Activated naive CD4-positive, alpha-beta T cell treated with anti-CD3 and anti-CD28 coated beads, Interleukin-2, amount 50 U/mL, for 16 hours (primary cell): ENCODE data around the gene ADAMTS14.
"Not testable (repeated sequence)": the region's sequence is repeated elsewhere in the genome, so short reads cannot be mapped to it uniquely, and the experiment has no call there.

ENCODE experiments used
- DNase-seq: peaks from one replicate; pipeline ENCODE4 v3.0.0-alpha.2; 2020

Gene ADAMTS14

GRCh38 chr10:70753841-70754621 lies 81.7 kb downstream of the ADAMTS14 start:
- DNase-seq, result no peak

- DNase-seq, result no peak
Measured at GRCh38 chr10:70756700-70757360, 84.5 kb downstream of the ADAMTS14 start.

- DNase-seq, result no peak
Measured at GRCh38 chr10:70757856-70758255, 85.5 kb downstream of the ADAMTS14 start.

- DNase-seq, result peak; percentile 58
Measured at GRCh38 chr10:70758757-70759514, 86.6 kb downstream of the ADAMTS14 start.

- no peak for DNase-seq
Measured at GRCh38 chr10:70759781-70760180, 87.5 kb downstream of the ADAMTS14 start.

GRCh38 chr10:70760271-70760787 lies 88.0 kb downstream of the ADAMTS14 start:
- no peak for DNase-seq

- DNase-seq, result no peak
Measured at GRCh38 chr10:70761031-70761601, 88.8 kb downstream of the ADAMTS14 start.

- no peak for DNase-seq
Measured at GRCh38 chr10:70761727-70762350, 89.5 kb downstream of the ADAMTS14 start.

GRCh38 chr10:70762441-70763175 lies 90.3 kb downstream of the ADAMTS14 start:
- DNase-seq, result no peak

GRCh38 chr10:70763567-70763966 lies 91.3 kb downstream of the ADAMTS14 start:
- no peak for DNase-seq

GRCh38 chr10:70765794-70766594 lies 93.7 kb downstream of the ADAMTS14 start:
- DNase-seq, result no peak

- not testable (repeated sequence) for DNase-seq
Measured at GRCh38 chr10:70768026-70768685, 95.8 kb downstream of the ADAMTS14 start.

GRCh38 chr10:70769121-70769520 lies 96.8 kb downstream of the ADAMTS14 start:
- no peak for DNase-seq

GRCh38 chr10:70770001-70770400 lies 97.7 kb downstream of the ADAMTS14 start:
- DNase-seq, result no peak

- DNase-seq, result not testable (repeated sequence)
Measured at GRCh38 chr10:70770516-70770915, 98.2 kb downstream of the ADAMTS14 start.

GRCh38 chr10:70771311-70772194 lies 99.2 kb downstream of the ADAMTS14 start:
- no peak for DNase-seq

GRCh38 chr10:70772627-70773026 lies 100.3 kb downstream of the ADAMTS14 start:
- DNase-seq, result no peak

- no peak for DNase-seq
Measured at GRCh38 chr10:70773461-70773860, 101.2 kb downstream of the ADAMTS14 start.
